ENCODE results near the gene SMYD3.
"Not testable (repeated sequence)": the region's sequence is repeated elsewhere in the genome, so short reads cannot be mapped to it uniquely, and the experiment has no call there.

The SMYD3 gene

DNA sequence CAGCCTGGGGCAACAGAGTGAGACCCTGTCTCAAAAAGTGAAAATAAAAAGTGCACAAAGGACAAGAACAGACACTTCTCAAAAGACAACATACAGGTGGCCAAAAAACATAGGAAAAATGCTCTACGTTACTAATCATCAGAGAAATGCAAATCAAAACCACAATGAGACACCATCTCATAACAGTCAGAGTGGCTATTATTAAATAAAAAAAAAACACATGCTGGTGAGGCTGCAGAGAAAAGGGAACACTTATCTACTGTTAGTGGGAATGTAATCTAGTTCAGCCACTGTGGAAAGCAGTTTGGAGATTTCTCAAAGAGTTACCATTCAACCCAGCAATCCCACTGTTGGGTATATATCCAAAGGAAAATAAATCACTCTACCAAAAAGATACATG is 173.2 kb downstream of the SMYD3 start:
- DNase-seq (ENCODE audit: low read depth): no peak
- no peak overlapping the region for H3K4me3 ChIP-seq (ENCODE audit: low read length)
- TF ChIP-seq CTCF (conservative IDR thresholded peaks at IDR 0.05; ENCODE audit: low read depth, low read length): no peak

DNA sequence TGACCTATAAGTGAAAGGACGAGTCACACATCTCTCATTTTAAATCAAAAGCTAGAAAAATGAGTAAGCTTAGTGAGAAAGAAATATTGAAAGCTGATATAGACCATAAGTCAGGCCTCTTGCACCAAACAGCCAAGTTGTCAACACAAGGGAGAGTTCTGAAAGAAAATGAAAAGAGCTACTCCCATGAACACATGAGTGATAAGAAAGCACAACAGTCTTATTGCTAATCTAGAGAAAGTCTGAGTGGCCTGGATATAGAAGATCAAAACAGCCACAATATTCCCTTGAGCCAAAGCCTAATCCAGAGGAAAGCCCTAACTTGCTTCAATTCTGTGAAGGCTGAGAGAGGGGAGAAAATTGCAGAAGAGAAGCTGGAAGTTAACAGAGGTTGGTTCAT is 175.0 kb downstream of the SMYD3 start:
- no peak for DNase-seq (ENCODE audit: low read depth)
- no peak overlapping the region for H3K4me3 ChIP-seq (ENCODE audit: low read length)
- TF ChIP-seq CTCF (conservative IDR thresholded peaks at IDR 0.05; ENCODE audit: low read depth, low read length): no peak

- DNase-seq (ENCODE audit: low read depth): no peak
- H3K4me3 ChIP-seq (ENCODE audit: low read length): no peak overlapping the region
- TF ChIP-seq CTCF (conservative IDR thresholded peaks at IDR 0.05; ENCODE audit: low read depth, low read length): no peak
These were observed 177.2 kb downstream of the SMYD3 start for GRCh38 chr1:246329900-246330299.

GRCh38 chr1:246329292-246329691 is 177.8 kb downstream of the SMYD3 start:
- not testable (repeated sequence) for H3K4me3 ChIP-seq (ENCODE audit: low read length); DNase-seq (ENCODE audit: low read depth)

DNA sequence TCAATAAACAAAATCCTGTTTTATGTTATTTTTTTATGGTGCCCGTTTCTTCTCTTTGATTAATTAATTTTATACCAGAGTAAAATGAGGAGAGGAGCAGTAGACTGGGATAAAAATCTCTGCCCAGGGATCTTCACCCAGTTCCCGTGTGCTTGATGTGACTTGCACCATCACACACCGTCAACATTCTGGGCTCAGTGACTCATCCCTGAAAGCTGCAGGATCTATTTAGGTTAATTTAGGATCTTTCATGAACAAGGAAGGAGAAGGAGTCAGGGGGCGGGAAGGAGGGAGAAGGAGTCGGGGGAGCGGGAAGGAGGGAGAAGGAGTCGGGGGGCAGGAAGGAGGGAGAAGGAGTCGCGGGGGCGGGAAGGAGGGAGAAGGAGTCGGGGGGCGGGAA is 182.4 kb downstream of the SMYD3 start:
- no peak for DNase-seq (ENCODE audit: low read depth)
- H3K4me3 ChIP-seq (ENCODE audit: low read length): no peak overlapping the region
- no peak for TF ChIP-seq CTCF (conservative IDR thresholded peaks at IDR 0.05; ENCODE audit: low read depth, low read length)

DNA sequence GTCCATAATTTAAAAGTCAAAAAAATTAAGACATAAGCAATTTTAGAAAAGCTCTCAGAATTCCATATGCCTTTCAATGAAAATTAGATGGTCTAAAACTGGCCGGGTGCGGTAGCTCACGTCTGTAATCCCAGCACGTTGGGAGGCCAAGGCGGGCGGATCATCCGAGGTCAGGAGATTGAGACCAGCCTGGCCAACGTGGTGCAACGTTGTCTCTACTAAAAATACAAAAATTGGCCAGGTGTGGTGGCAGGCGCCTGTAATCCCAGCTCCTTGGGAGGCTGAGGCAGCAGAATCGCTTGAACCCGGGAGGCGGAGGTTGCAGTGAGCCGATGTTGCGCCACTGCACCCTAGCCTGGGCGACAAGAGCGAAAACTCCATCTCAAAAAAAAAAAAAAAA is 183.0 kb downstream of the SMYD3 start:
- H3K4me3 ChIP-seq (ENCODE audit: low read length); DNase-seq (ENCODE audit: low read depth): not testable (repeated sequence)

GRCh38 chr1:246320286-246320685 is 186.8 kb downstream of the SMYD3 start:
- no peak for TF ChIP-seq CTCF (conservative IDR thresholded peaks at IDR 0.05; ENCODE audit: low read depth, low read length)
- no peak for DNase-seq (ENCODE audit: low read depth)
- no peak overlapping the region for H3K4me3 ChIP-seq (ENCODE audit: low read length)

GRCh38 chr1:246319083-246319714 is 187.9 kb downstream of the SMYD3 start:
- TF ChIP-seq CTCF (conservative IDR thresholded peaks at IDR 0.05; ENCODE audit: low read depth, low read length): no peak
- DNase-seq (ENCODE audit: low read depth): no peak

More at GRCh38 chr1:246319083-246319714, 187.9 kb downstream of the SMYD3 start:
- H3K4me3 ChIP-seq (ENCODE audit: low read length): no peak overlapping the region
